Parathyroid adenoma (tissue), 2 donors: Measurements from ENCODE around the gene ABLIM2.

Experiments
- H2AFZ ChIP-seq: fragments of 300-600 bp; sonication (generic); one replicate; pipeline ENCODE4 v1.7.0; 2017; ENCODE audit warnings: antibody characterized with exemption, mild to moderate bottlenecking
- H3K27ac ChIP-seq: fragments of 300-600 bp; sonication (generic); one replicate; pipeline ENCODE4 v1.7.0; 2017
- H3K27me3 ChIP-seq: fragments of 300-600 bp; sonication (generic); one replicate; pipeline ENCODE4 v1.7.0; 2017; ENCODE audit warnings: low read length; ENCODE audit not compliant: control insufficient read depth, insufficient read depth
- H3K36me3 ChIP-seq: fragments of 300-600 bp; sonication (generic); one replicate; pipeline ENCODE4 v1.7.0; 2017; ENCODE audit warnings: low read length; ENCODE audit not compliant: control insufficient read depth, insufficient read depth
- H3K4me1 ChIP-seq: fragments of 300-600 bp; sonication (generic); one replicate; pipeline ENCODE4 v1.7.0; 2017; ENCODE audit warnings: control low read depth
- H3K4me2 ChIP-seq: fragments of 300-600 bp; sonication (generic); one replicate; pipeline ENCODE4 v1.7.0; 2017; ENCODE audit warnings: low read length
- H3K4me3 ChIP-seq: fragments of 300-600 bp; sonication (generic); one replicate; pipeline ENCODE4 v1.7.0; 2017; ENCODE audit warnings: low read depth, low read length
- H3K79me2 ChIP-seq: fragments of 300-600 bp; sonication (generic); one replicate; pipeline ENCODE4 v1.7.0; 2017; ENCODE audit warnings: control low read depth
- H3K9ac ChIP-seq: fragments of 300-600 bp; sonication (generic); one replicate; pipeline ENCODE4 v1.7.0; 2017; ENCODE audit warnings: mild to moderate bottlenecking
- H3K9me3 ChIP-seq: fragments of 300-600 bp; sonication (generic); one replicate; pipeline ENCODE4 v1.7.0; 2017; ENCODE audit warnings: low read length; ENCODE audit not compliant: control insufficient read depth
- CTCF ChIP-seq: fragments of 300-600 bp; sonication (generic); IDR thresholded peaks from one replicate; pipeline ENCODE4 v1.7.0; 2017; ENCODE audit warnings: antibody characterized with exemption, mild to moderate bottlenecking
- donor health status: primary hyperparathyroidism.

Gene ABLIM2

GRCh38 chr4:8180310-8181093 lies 21.9 kb upstream of the ABLIM2 start:
- no peaks in the 10 kb centered on the region for H3K9me3 ChIP-seq
- no peak overlapping the region for H3K9ac ChIP-seq
- H3K4me1 ChIP-seq, result no peaks in the 10 kb centered on the region
- no peaks in the 10 kb centered on the region for H3K79me2 ChIP-seq
- no peak for TF ChIP-seq CTCF
- no peak overlapping the region for H3K27ac ChIP-seq
- no peak overlapping the region for H3K4me3 ChIP-seq
- H2AFZ ChIP-seq, result no peak overlapping the region
- H3K4me2 ChIP-seq, result no peak overlapping the region
- no peaks in the 10 kb centered on the region for H3K27me3 ChIP-seq
- no peaks in the 10 kb centered on the region for H3K36me3 ChIP-seq

GRCh38 chr4:8179771-8180170 lies 21.2 kb upstream of the ABLIM2 start:
- H3K36me3 ChIP-seq, result no peaks in the 10 kb centered on the region
- no peaks in the 10 kb centered on the region for H3K4me1 ChIP-seq
- H3K79me2 ChIP-seq, result no peaks in the 10 kb centered on the region
- TF ChIP-seq CTCF, result no peak
- no peaks in the 10 kb centered on the region for H3K27me3 ChIP-seq
- no peak overlapping the region for H2AFZ ChIP-seq
- no peak overlapping the region for H3K4me3 ChIP-seq
- H3K9ac ChIP-seq, result no peak overlapping the region
- H3K27ac ChIP-seq, result no peak overlapping the region
- H3K4me2 ChIP-seq, result no peak overlapping the region
- no peaks in the 10 kb centered on the region for H3K9me3 ChIP-seq

GRCh38 chr4:8179074-8179473 lies 20.5 kb upstream of the ABLIM2 start:
- Histone ChIP-seq H3K9me3 (no peaks in the 10 kb centered on the region), H2AFZ (no peak overlapping the region), H3K9ac (no peak overlapping the region), H3K4me2 (no peak overlapping the region), H3K36me3 (no peaks in the 10 kb centered on the region), H3K27ac (no peak overlapping the region), H3K79me2 (no peaks in the 10 kb centered on the region), H3K4me1 (no peaks in the 10 kb centered on the region), H3K4me3 (no peak overlapping the region), H3K27me3 (no peaks in the 10 kb centered on the region)
- TF ChIP-seq CTCF, result no peak

- H2AFZ ChIP-seq, result no peak overlapping the region
- no peaks in the 10 kb centered on the region for H3K36me3 ChIP-seq
- H3K9ac ChIP-seq, result no peak overlapping the region
- H3K79me2 ChIP-seq, result no peaks in the 10 kb centered on the region
- no peak overlapping the region for H3K4me2 ChIP-seq
- TF ChIP-seq CTCF, result no peak
- no peaks in the 10 kb centered on the region for H3K4me1 ChIP-seq
- H3K27me3 ChIP-seq, result no peaks in the 10 kb centered on the region
- no peak overlapping the region for H3K4me3 ChIP-seq
- no peak overlapping the region for H3K27ac ChIP-seq
- H3K9me3 ChIP-seq, result no peaks in the 10 kb centered on the region
Observed at GRCh38 chr4:8177956-8178355, 19.3 kb upstream of the ABLIM2 start.

GRCh38 chr4:8177552-8177951 lies 18.9 kb upstream of the ABLIM2 start:
- no peak overlapping the region for H2AFZ ChIP-seq

More at GRCh38 chr4:8177552-8177951, 18.9 kb upstream of the ABLIM2 start:
- Histone ChIP-seq H3K4me2 (no peak overlapping the region), H3K27me3 (no peaks in the 10 kb centered on the region), H3K27ac (no peak overlapping the region), H3K4me1 (no peaks in the 10 kb centered on the region), H3K9me3 (no peaks in the 10 kb centered on the region), H3K4me3 (no peak overlapping the region), H3K36me3 (no peaks in the 10 kb centered on the region), H3K9ac (no peak overlapping the region), H3K79me2 (no peaks in the 10 kb centered on the region)
- no peak for TF ChIP-seq CTCF
